Activated CD4-positive, alpha-beta memory T cell treated with anti-CD3 and anti-CD28 coated beads, Interleukin-2, amount 10 ng/mL, durations not matched to agents 7 days and 5 days (primary cell): ENCODE results near the gene ABCB6. TPM values are rescaled to one million over a fixed set of nuclear protein-coding genes. Genes with fewer than 3 reads are reported as not detected.

Experiments used
- CTCF ChIA-PET: fragments of 350-600 bp; sonication (Branson Sonifier 250); formaldehyde crosslinking; loops from one replicate; lab custom pipeline; 2021; ENCODE audit warnings: antibody characterized with exemption, inconsistent platforms; lab: Charles Lee
- POLR2A ChIA-PET: fragments of 350-600 bp; sonication (Branson Sonifier 250); formaldehyde crosslinking; loops from one replicate; lab custom pipeline; 2021; ENCODE audit warnings: antibody characterized with exemption; lab: Charles Lee
- DNase-seq: peaks from one replicate; pipeline ENCODE4 v3.0.0-alpha.2; 2020
- H3K27ac Mint-ChIP-seq: one replicate; pipeline ENCODE4 v1.8.0; 2021; ENCODE audit warnings: mild to moderate bottlenecking, mixed read lengths
- H3K27me3 Mint-ChIP-seq: one replicate; pipeline ENCODE4 v1.8.0; 2021; ENCODE audit warnings: mixed read lengths
- H3K36me3 Mint-ChIP-seq: one replicate; pipeline ENCODE4 v1.8.0; 2021; ENCODE audit warnings: low read depth, mixed read lengths
- H3K4me1 Mint-ChIP-seq: one replicate; pipeline ENCODE4 v1.8.0; 2021; ENCODE audit warnings: mixed read lengths
- H3K4me3 Mint-ChIP-seq: one replicate; pipeline ENCODE4 v1.8.0; 2021; ENCODE audit warnings: mild to moderate bottlenecking, mixed read lengths
- H3K9me3 Mint-ChIP-seq: one replicate; pipeline ENCODE4 v1.8.0; 2021; ENCODE audit warnings: mixed read lengths
- total RNA-seq, 2 experiments: library from RNA; stranded (reverse); gene quantifications; one replicate each; pipeline ENCODE4 v1.2.3, GENCODE V29; 2021

ABCB6 gene
- total RNA-seq, 2 experiments from 2014 or later, result 15.2 to 17.9 TPM

DNA sequence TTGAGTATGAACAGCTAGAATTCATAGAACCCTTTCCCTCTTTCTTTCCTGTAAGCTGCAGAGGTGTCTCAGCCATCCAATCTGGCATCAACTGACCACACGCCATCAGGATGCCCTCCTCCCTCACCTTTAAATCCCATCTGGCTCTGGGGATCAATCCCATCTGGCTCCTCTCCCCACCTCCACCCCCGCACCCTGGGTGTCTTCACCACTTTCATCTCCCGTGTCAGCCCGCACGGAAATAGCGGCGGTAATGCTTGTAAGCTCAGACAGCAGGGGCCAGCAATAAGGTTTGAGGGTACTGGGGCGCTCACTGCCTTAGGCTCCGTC, 33.8 kb upstream of the ABCB6 start:
- CTCF ChIA-PET, result interaction anchor here (0.6 to 9.7 kb wide), 7 partner anchors 9 to 111 kb away, joined by 3 to 120 read pairs (median 5); partner anchors contain the start of genes ANKZF1 and ATG9A
- no peak for DNase-seq
- Mint-ChIP-seq H3K4me1 (peaks cover 61% of the 10 kb centered on the region), H3K4me3 (peak overlapping the region; percentile 100), H3K36me3 (peaks cover 59% of the 10 kb centered on the region), H3K27ac (peak overlapping the region; percentile 81), H3K27me3 (no peaks in the 10 kb centered on the region), H3K9me3 (no peaks in the 10 kb centered on the region)
- POLR2A ChIA-PET, result interaction anchor here (0.6 to 15.2 kb wide), 20 partner anchors 8 to 225 kb away, joined by 3 to 425 read pairs (median 15); partner anchors contain the start of genes ABCB6, ANKZF1, ATG9A and CNPPD1

- Mint-ChIP-seq H3K27ac (peak overlapping the region; percentile 81), H3K9me3 (no peaks in the 10 kb centered on the region), H3K27me3 (no peaks in the 10 kb centered on the region), H3K36me3 (peaks cover 63% of the 10 kb centered on the region), H3K4me1 (peaks cover 66% of the 10 kb centered on the region), H3K4me3 (peak overlapping the region; percentile 100)
- peak; percentile 46 for DNase-seq
- ChIA-PET POLR2A (interaction anchor here (0.7 to 15.2 kb wide), 14 partner anchors 8 to 136 kb away, joined by 3 to 425 read pairs (median 36); partner anchors contain the start of genes ABCB6, ANKZF1, ATG9A and CNPPD1), CTCF (interaction anchor here (0.6 to 9.7 kb wide), 8 partner anchors 10 to 222 kb away, joined by 3 to 120 read pairs (median 4); partner anchors contain the start of genes ANKZF1 and ATG9A)
Measured at GRCh38 chr2:219252084-219252483, 33.3 kb upstream of the ABCB6 start.

GRCh38 chr2:219251656-219252055, 32.9 kb upstream of the ABCB6 start:
- ChIA-PET POLR2A (interaction anchor here (2.9 to 15.2 kb wide), 9 partner anchors 8 to 93 kb away, joined by 17 to 425 read pairs (median 63); partner anchors contain the start of genes ABCB6, ANKZF1, ATG9A and CNPPD1), CTCF (interaction anchor here (1.0 to 9.7 kb wide), 4 partner anchors 10 to 222 kb away, joined by 3 to 120 read pairs (median 6); partner anchors contain the start of genes ANKZF1 and ATG9A)
- DNase-seq, result no peak
- H3K9me3 Mint-ChIP-seq, result no peaks in the 10 kb centered on the region
- H3K4me1 Mint-ChIP-seq, result peaks cover 70% of the 10 kb centered on the region
- H3K27me3 Mint-ChIP-seq, result no peaks in the 10 kb centered on the region
- H3K4me3 Mint-ChIP-seq, result peak overlapping the region; percentile 100
- peaks cover 68% of the 10 kb centered on the region for H3K36me3 Mint-ChIP-seq
- H3K27ac Mint-ChIP-seq, result peak overlapping the region; percentile 81

- DNase-seq, result no peak
- H3K36me3 Mint-ChIP-seq, result peaks cover 73% of the 10 kb centered on the region
- no peaks in the 10 kb centered on the region for H3K9me3 Mint-ChIP-seq
- H3K4me3 Mint-ChIP-seq, result peak overlapping the region; percentile 100
- CTCF ChIA-PET, result interaction anchor here (1.2 to 9.7 kb wide), 7 partner anchors 21 to 90 kb away, joined by 4 to 120 read pairs (median 4); partner anchors contain the start of genes ANKZF1, ATG9A, CNPPD1 and DNAJB2
- H3K27me3 Mint-ChIP-seq, result no peaks in the 10 kb centered on the region
- POLR2A ChIA-PET, result interaction anchor here (1.0 to 15.2 kb wide), 9 partner anchors 17 to 853 kb away, joined by 3 to 425 read pairs (median 19); partner anchors contain the start of genes ABCB6, ANKZF1, ATG9A and CNPPD1
- peak overlapping the region; percentile 81 for H3K27ac Mint-ChIP-seq
- peaks cover 74% of the 10 kb centered on the region for H3K4me1 Mint-ChIP-seq
Measured at GRCh38 chr2:219250049-219250781, 31.5 kb upstream of the ABCB6 start.

- H3K9me3 Mint-ChIP-seq, result no peaks in the 10 kb centered on the region
- no peaks in the 10 kb centered on the region for H3K27me3 Mint-ChIP-seq
- peak overlapping the region; percentile 81 for H3K27ac Mint-ChIP-seq
- CTCF ChIA-PET, result interaction anchor here (1.1 to 9.7 kb wide), 8 partner anchors 20 to 89 kb away, joined by 3 to 120 read pairs (median 4); partner anchors contain the start of genes ANKZF1, ATG9A, CNPPD1 and DNAJB2
- peak overlapping the region; percentile 100 for H3K4me3 Mint-ChIP-seq
- DNase-seq, result peak; percentile 66
- peaks cover 73% of the 10 kb centered on the region for H3K36me3 Mint-ChIP-seq
- H3K4me1 Mint-ChIP-seq, result peaks cover 77% of the 10 kb centered on the region
- POLR2A ChIA-PET, result interaction anchor here (1.0 to 15.2 kb wide), 10 partner anchors 17 to 853 kb away, joined by 3 to 425 read pairs (median 8); partner anchors contain the start of genes ABCB6, ANKZF1, ATG9A and CNPPD1
Measured at GRCh38 chr2:219249203-219249980, 30.6 kb upstream of the ABCB6 start.

GRCh38 chr2:219248845-219249202, 30.1 kb upstream of the ABCB6 start:
- H3K4me3 Mint-ChIP-seq, result peak overlapping the region; percentile 100
- H3K36me3 Mint-ChIP-seq, result peaks cover 73% of the 10 kb centered on the region
- peaks cover 81% of the 10 kb centered on the region for H3K4me1 Mint-ChIP-seq
- H3K9me3 Mint-ChIP-seq, result no peaks in the 10 kb centered on the region
- peak overlapping the region; percentile 81 for H3K27ac Mint-ChIP-seq
- CTCF ChIA-PET, result interaction anchor here (1.0 to 9.7 kb wide), 7 partner anchors 11 to 89 kb away, joined by 3 to 120 read pairs (median 4); partner anchors contain the start of genes ANKZF1, ATG9A, DNAJB2 and NHEJ1
- POLR2A ChIA-PET, result interaction anchor here (0.7 to 15.2 kb wide), 10 partner anchors 16 to 90 kb away, joined by 3 to 425 read pairs (median 8); partner anchors contain the start of genes ABCB6, ANKZF1, ATG9A and CNPPD1
- no peaks in the 10 kb centered on the region for H3K27me3 Mint-ChIP-seq
- no peak for DNase-seq

GRCh38 chr2:219247678-219248642, 29.2 kb upstream of the ABCB6 start:
- Mint-ChIP-seq H3K4me3 (peak overlapping the region; percentile 100), H3K4me1 (peaks cover 87% of the 10 kb centered on the region)
- CTCF ChIA-PET, result interaction anchor here (0.8 to 9.7 kb wide), 8 partner anchors 12 to 52 kb away, joined by 3 to 120 read pairs (median 4); partner anchors contain the start of genes ANKZF1, ATG9A and DNAJB2

GRCh38 chr2:219246559-219246958, 27.8 kb upstream of the ABCB6 start:
- DNase-seq, result no peak
- Mint-ChIP-seq H3K4me1 (peaks cover 78% of the 10 kb centered on the region), H3K9me3 (no peaks in the 10 kb centered on the region), H3K36me3 (peaks cover 55% of the 10 kb centered on the region), H3K27ac (peak overlapping the region; percentile 81), H3K4me3 (peak overlapping the region; percentile 100), H3K27me3 (no peaks in the 10 kb centered on the region)
- ChIA-PET POLR2A (interaction anchor here (1.3 to 15.2 kb wide), 6 partner anchors 7 to 70 kb away, joined by 3 to 425 read pairs (median 25); partner anchors contain the start of genes ABCB6, ANKZF1, ATG9A and CNPPD1), CTCF (interaction anchor here (1.0 to 3.7 kb wide), 7 partner anchors 8 to 87 kb away, joined by 3 to 32 read pairs (median 12); partner anchors contain the start of genes CNPPD1, DNAJB2 and TUBA4A)

More at GRCh38 chr2:219247678-219248642, 29.2 kb upstream of the ABCB6 start:
- H3K9me3 Mint-ChIP-seq, result no peaks in the 10 kb centered on the region
- DNase-seq, result peak; percentile 76
- H3K27me3 Mint-ChIP-seq, result no peaks in the 10 kb centered on the region
- H3K27ac Mint-ChIP-seq, result peak overlapping the region; percentile 81
- POLR2A ChIA-PET, result interaction anchor here (0.6 to 15.2 kb wide), 13 partner anchors 15 to 1018 kb away, joined by 3 to 425 read pairs (median 5); partner anchors contain the start of genes ABCB6, ANKZF1, ATG9A and CNPPD1
- peaks cover 69% of the 10 kb centered on the region for H3K36me3 Mint-ChIP-seq

DNA sequence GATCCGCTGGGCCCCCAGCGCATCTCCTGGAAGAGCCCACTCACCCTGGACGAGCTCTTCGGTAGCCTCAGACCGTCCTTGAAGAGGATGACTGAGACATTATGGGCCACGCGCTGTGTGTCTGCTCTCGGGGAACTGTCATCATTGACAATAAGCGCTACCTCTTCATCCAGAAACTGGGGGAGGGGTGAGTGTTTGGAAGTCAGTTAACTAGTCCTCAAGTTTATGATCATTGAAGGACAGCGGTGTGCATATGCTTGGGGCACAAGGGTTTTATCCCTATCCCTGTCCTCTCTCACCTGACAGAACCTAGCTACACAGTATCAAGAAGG, 27.1 kb upstream of the ABCB6 start:
- ChIA-PET CTCF (interaction anchor here (0.9 to 3.7 kb wide), 11 partner anchors 8 to 86 kb away, joined by 3 to 32 read pairs (median 7); partner anchors contain the start of genes ANKZF1, ATG9A, CNPPD1 and DNAJB2), POLR2A (interaction anchor here (1.1 to 15.2 kb wide), 11 partner anchors 8 to 141 kb away, joined by 3 to 425 read pairs (median 12); partner anchors contain the start of genes ABCB6, ANKZF1, ATG9A and CNPPD1)
- H3K36me3 Mint-ChIP-seq, result peaks cover 48% of the 10 kb centered on the region

GRCh38 chr2:219245148-219245898, 26.6 kb upstream of the ABCB6 start, which contains the start of the genes GLB1L and STK16:
Gene GLB1L, minus strand, starts transcription at chr2:219245444. Its CDS starts 1,871 bp downstream, at chr2:219243573.
Gene STK16, plus strand, starts transcription at chr2:219245479. Its CDS starts 521 bp downstream, at chr2:219246000.
- Mint-ChIP-seq H3K27ac (peak within 1 kb of the TSS; percentile 81), H3K4me3 (peak within 1 kb of the TSS; percentile 100), H3K27me3 (no peaks in the 10 kb centered on the region), H3K4me1 (peaks cover 66% of the 10 kb centered on the region), H3K36me3 (peaks cover 42% of the 10 kb centered on the region), H3K9me3 (no peaks in the 10 kb centered on the region)
- ChIA-PET CTCF (interaction anchor here (0.9 to 3.7 kb wide), 15 partner anchors 9 to 351 kb away, joined by 3 to 32 read pairs (median 4); partner anchors contain the start of genes ANKZF1, ATG9A, CNPPD1 and DNAJB2), POLR2A (interaction anchor here (0.6 to 15.2 kb wide), 18 partner anchors 9 to 142 kb away, joined by 3 to 425 read pairs (median 4); partner anchors contain the start of genes ABCB6, ANKZF1, ATG9A and CNPPD1)
- DNase-seq, result peak; percentile 92

More for the DNA sequence above, 27.1 kb upstream of the ABCB6 start:
- no peak for DNase-seq
- Mint-ChIP-seq H3K4me1 (peaks cover 71% of the 10 kb centered on the region), H3K27ac (peak overlapping the region; percentile 81), H3K27me3 (no peaks in the 10 kb centered on the region), H3K4me3 (peak overlapping the region; percentile 100), H3K9me3 (no peaks in the 10 kb centered on the region)
